Gastrocnemius medialis (tissue), 4 donors: ENCODE data around the gene TXLNG.

Experiments used
- CTCF ChIP-seq, 5 experiments: fragments of 450-650 bp in 3 of 5; fragments of 200-600 bp in 2 of 5; sonication (generic) in 2 of 5; IDR thresholded peaks in 4 of 5; conservative IDR thresholded peaks in 1 of 5; 1 replicate in 4 of 5; 2 replicates in 1 of 5; pipeline ENCODE4 v1.5.1; 2016 to 2019; ENCODE audit warnings: antibody characterized with exemption in 5 of 5, mild to moderate bottlenecking in 3 of 5, moderate library complexity in 3 of 5
- POLR2A ChIP-seq, 2 donors: fragments of 450-650 bp; IDR thresholded peaks; one replicate each; pipeline ENCODE4 v1.6.1; 2017; ENCODE audit warnings: antibody characterized with exemption in 2 of 2, mild to moderate bottlenecking in 2 of 2, moderate library complexity in 2 of 2

DNA sequence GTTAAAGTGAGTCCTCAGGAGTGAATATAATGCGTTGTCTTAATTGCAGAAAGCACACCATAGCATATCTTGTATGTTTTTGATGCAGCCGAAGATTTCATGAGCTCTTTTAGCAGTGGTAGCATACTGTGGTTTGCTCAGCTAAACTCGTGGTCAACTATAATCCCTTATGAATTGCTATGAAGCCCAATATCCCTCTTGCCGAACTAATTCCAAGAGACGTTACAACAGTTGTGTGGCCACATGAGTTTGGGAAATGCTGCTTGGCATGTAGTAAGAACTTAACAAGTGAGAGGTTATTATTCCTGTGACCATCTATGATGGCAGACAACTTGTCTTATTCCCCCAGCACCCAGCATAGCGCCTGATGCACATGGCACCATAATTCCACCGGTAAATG lies 36.1 kb upstream of the TXLNG start:
- no peak for TF ChIP-seq CTCF (IDR thresholded peaks at IDR 0.05 in 4 of 5, conservative IDR thresholded peaks at IDR 0.05 in 1 of 5)
- no peak for TF ChIP-seq POLR2A (IDR thresholded peaks at IDR 0.05)
